Gastroesophageal sphincter (tissue), 4 donors: Measurements from ENCODE around the gene GPR18. TPM values are rescaled to one million over a fixed set of nuclear protein-coding genes. Genes with fewer than 3 reads are reported as not detected.

ENCODE experiments used
- ATAC-seq: fragments of 150-250 bp; one replicate; pipeline ENCODE4 v1.9.1; 2016; ENCODE audit warnings: mild to moderate bottlenecking, moderate library complexity
- H3K27ac ChIP-seq, 4 donors: fragments of 200-600 bp; sonication (generic) in 3 of 4; 1 replicate in 3 of 4; 2 replicates in 1 of 4; pipeline ENCODE4 v1.5.1; 2016 to 2019
- H3K27me3 ChIP-seq: fragments of 200-600 bp; sonication (generic); one replicate; pipeline ENCODE4 v1.5.1; 2019
- H3K36me3 ChIP-seq, 2 donors: fragments of 200-600 bp; sonication (generic); one replicate each; pipeline ENCODE4 v1.5.1; 2019; ENCODE audit warnings: control low read depth in 1 of 2
- H3K4me1 ChIP-seq, 3 donors: fragments of 200-600 bp; sonication (generic); 1 replicate in 2 of 3; 2 replicates in 1 of 3; pipeline ENCODE4 v1.5.1; 2016 to 2019; ENCODE audit warnings: control low read depth in 2 of 3
- H3K4me3 ChIP-seq, 2 donors: fragments of 200-600 bp; sonication (generic); one replicate each; pipeline ENCODE4 v1.5.1; 2019; ENCODE audit warnings: mild to moderate bottlenecking in 1 of 2, moderate library complexity in 1 of 2
- H3K9me3 ChIP-seq, 3 donors: fragments of 200-600 bp; sonication (generic); one replicate each; pipeline ENCODE4 v1.5.1; 2017 to 2019; ENCODE audit warnings: control low read depth in 2 of 3
- CTCF ChIP-seq, 4 experiments: fragments of 200-600 bp in 2 of 4; fragments of 450-650 bp in 2 of 4; sonication (generic) in 1 of 4; IDR thresholded peaks; one replicate each; pipeline ENCODE4 v1.5.1; 2017 to 2019; ENCODE audit warnings: antibody characterized with exemption in 4 of 4, mild to moderate bottlenecking in 2 of 4, moderate library complexity in 2 of 4
- EP300 ChIP-seq: sonication (generic); formaldehyde crosslinking; IDR thresholded peaks from one replicate; pipeline ENCODE4 v1.6.1; 2017; ENCODE audit warnings: antibody characterized with exemption, mild to moderate bottlenecking
- POLR2A ChIP-seq, 2 donors: fragments of 450-650 bp; IDR thresholded peaks; one replicate each; pipeline ENCODE4 v1.6.1; 2017; ENCODE audit warnings: antibody characterized with exemption in 2 of 2, mild to moderate bottlenecking in 2 of 2, moderate library complexity in 1 of 2
- POLR2AphosphoS5 ChIP-seq: sonication (generic); formaldehyde crosslinking; IDR thresholded peaks from one replicate; pipeline ENCODE4 v1.6.1; 2017; ENCODE audit warnings: antibody characterized with exemption
- WGBS, 2 donors: methylation state at CpG; one replicate each; pipeline ENCODE4 v1.1.5; 2018; ENCODE audit warnings: low coverage in 1 of 2; 5-methylcytosine and 5-hydroxymethylcytosine counted together
- total RNA-seq, 4 donors: library from RNA; depleted of rRNA; stranded (reverse); fragments of >200 nt; gene quantifications; one replicate each; pipeline ENCODE4 v1.1.0, GENCODE V29; 2016

The GPR18 gene
- total RNA-seq, 4 donors from 2014 or later = not detected

GRCh38 chr13:99226513-99226912 is 31.7 kb downstream of the GPR18 start:
- H3K4me3 ChIP-seq = no peak overlapping the region
- H3K36me3 ChIP-seq = no peaks in the 10 kb centered on the region
- ATAC-seq = no peak
- WGBS, 2 donors = 43 to 75% methylated on average over 1 to 2 of the region's 2 CpGs
- no peaks in the 10 kb centered on the region for H3K27me3 ChIP-seq
- no peak overlapping the region for H3K27ac ChIP-seq
- TF ChIP-seq CTCF (IDR thresholded peaks at IDR 0.05) (no peak), EP300 (no peak), POLR2AphosphoS5 (no peak)
- peaks cover 0 to 39% (median 8%) of the 10 kb centered on the region in 3 donors for H3K4me1 ChIP-seq
- H3K9me3 ChIP-seq = no peaks in the 10 kb centered on the region

- TF ChIP-seq POLR2A (IDR thresholded peaks at IDR 0.05) = no peak
- no peak for TF ChIP-seq EP300
- TF ChIP-seq CTCF (IDR thresholded peaks at IDR 0.05) = no peak
- TF ChIP-seq POLR2AphosphoS5 = no peak
- Histone ChIP-seq H3K4me1 (peaks cover under 1 to 44% (median 8%) of the 10 kb centered on the region in 3 donors), H3K36me3 (no peaks in the 10 kb centered on the region), H3K27ac (no peak overlapping the region), H3K4me3 (no peak overlapping the region), H3K27me3 (no peaks in the 10 kb centered on the region), H3K9me3 (no peaks in the 10 kb centered on the region)
- no peak for ATAC-seq
- WGBS, 2 donors = 80 to 88% methylated on average over 4 of the region's 4 CpGs
These were observed 33.1 kb downstream of the GPR18 start for GRCh38 chr13:99225078-99225477.

- WGBS, 2 donors = 66 to 68% methylated on average over 2 of the region's 2 CpGs
These were observed 34.2 kb downstream of the GPR18 start for GRCh38 chr13:99224021-99224420.

GRCh38 chr13:99223587-99223986 is 34.6 kb downstream of the GPR18 start:
- no peak for TF ChIP-seq POLR2AphosphoS5
- no peak for TF ChIP-seq CTCF (IDR thresholded peaks at IDR 0.05)
- no peak for TF ChIP-seq EP300
- Histone ChIP-seq H3K36me3 (no peaks in the 10 kb centered on the region), H3K27ac (no peak overlapping the region), H3K27me3 (no peaks in the 10 kb centered on the region), H3K4me1 (peaks cover 3 to 50% (median 6%) of the 10 kb centered on the region in 3 donors), H3K4me3 (no peak overlapping the region), H3K9me3 (no peaks in the 10 kb centered on the region)
- WGBS, 2 donors = 67 to 70% methylated on average over 1 of the region's 1 CpG
- ATAC-seq = no peak

More at GRCh38 chr13:99224021-99224420, 34.2 kb downstream of the GPR18 start:
- H3K27me3 ChIP-seq = no peaks in the 10 kb centered on the region
- H3K4me3 ChIP-seq = no peak overlapping the region
- no peaks in the 10 kb centered on the region for H3K36me3 ChIP-seq
- ATAC-seq = no peak
- no peak overlapping the region for H3K27ac ChIP-seq
- peaks cover 2 to 50% (median 8%) of the 10 kb centered on the region in 3 donors for H3K4me1 ChIP-seq
- H3K9me3 ChIP-seq = no peaks in the 10 kb centered on the region
- no peak for TF ChIP-seq EP300
- TF ChIP-seq CTCF (IDR thresholded peaks at IDR 0.05) = no peak
- TF ChIP-seq POLR2A (IDR thresholded peaks at IDR 0.05) = no peak
- TF ChIP-seq POLR2AphosphoS5 = no peak

GRCh38 chr13:99221567-99222239 is 36.5 kb downstream of the GPR18 start:
- TF ChIP-seq POLR2AphosphoS5 = no peak
- TF ChIP-seq EP300 = no peak
- TF ChIP-seq POLR2A (IDR thresholded peaks at IDR 0.05) = no peak
- no peak for TF ChIP-seq CTCF (IDR thresholded peaks at IDR 0.05)
- ATAC-seq = no peak
- Histone ChIP-seq H3K36me3 (no peaks in the 10 kb centered on the region), H3K4me1 (peaks cover 9 to 62% (median 10%) of the 10 kb centered on the region in 3 donors), H3K27ac (no peak overlapping the region), H3K27me3 (no peaks in the 10 kb centered on the region), H3K4me3 (no peak overlapping the region), H3K9me3 (no peaks in the 10 kb centered on the region)
- whole genome bisulfite sequencing, 2 donors = 96 to 100% methylated on average over 4 to 6 of the region's 8 CpGs
